GM12873 (cell line): Measurements from ENCODE around the gene SNAPC2.

Experiments
- TF ChIP-seq, protein P1 (sequence below): IDR thresholded peaks from 2 replicates; pipeline ENCODE4 v1.5.1; 2012; ENCODE audit warnings: low read depth, mild to moderate bottlenecking, moderate library complexity, low read length, control low read depth; ENCODE audit not compliant: insufficient read depth; ENCODE audit errors: missing control alignments

SNAPC2 gene

DNA sequence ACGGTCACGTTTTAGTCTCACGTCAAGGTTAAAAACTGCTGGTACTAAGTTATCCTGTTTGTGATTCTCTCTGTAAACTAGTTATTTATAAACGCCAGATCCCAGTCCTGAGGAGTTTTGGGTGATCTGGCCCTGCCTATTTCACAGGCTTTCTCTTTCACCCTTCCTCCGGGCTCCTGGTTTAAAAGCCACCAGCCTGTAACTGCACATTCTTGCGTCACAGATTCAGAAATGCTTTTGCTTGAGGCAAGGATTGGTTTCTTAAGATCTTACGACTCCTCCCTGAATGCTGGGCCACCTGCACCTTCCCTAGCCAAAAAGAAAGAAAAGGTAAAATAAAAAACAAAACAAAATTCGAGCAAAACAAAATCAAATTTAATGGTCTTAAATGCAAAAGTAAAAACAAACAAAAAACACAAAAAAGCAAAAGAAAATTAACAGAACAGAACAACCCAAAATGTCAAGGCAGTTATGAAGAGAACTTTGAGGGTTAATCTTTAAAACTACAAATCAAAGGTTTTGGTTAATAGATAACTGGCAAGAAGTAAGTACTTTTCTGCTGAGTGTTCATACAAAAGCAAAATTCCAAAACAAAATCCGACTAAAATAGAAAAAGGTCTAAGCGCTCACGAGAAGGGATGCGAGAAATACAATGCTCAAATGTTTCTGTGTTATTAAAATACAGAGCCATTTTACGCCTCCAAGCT is 41.9 kb downstream of the SNAPC2 start:
- TF ChIP-seq, protein P1, sequence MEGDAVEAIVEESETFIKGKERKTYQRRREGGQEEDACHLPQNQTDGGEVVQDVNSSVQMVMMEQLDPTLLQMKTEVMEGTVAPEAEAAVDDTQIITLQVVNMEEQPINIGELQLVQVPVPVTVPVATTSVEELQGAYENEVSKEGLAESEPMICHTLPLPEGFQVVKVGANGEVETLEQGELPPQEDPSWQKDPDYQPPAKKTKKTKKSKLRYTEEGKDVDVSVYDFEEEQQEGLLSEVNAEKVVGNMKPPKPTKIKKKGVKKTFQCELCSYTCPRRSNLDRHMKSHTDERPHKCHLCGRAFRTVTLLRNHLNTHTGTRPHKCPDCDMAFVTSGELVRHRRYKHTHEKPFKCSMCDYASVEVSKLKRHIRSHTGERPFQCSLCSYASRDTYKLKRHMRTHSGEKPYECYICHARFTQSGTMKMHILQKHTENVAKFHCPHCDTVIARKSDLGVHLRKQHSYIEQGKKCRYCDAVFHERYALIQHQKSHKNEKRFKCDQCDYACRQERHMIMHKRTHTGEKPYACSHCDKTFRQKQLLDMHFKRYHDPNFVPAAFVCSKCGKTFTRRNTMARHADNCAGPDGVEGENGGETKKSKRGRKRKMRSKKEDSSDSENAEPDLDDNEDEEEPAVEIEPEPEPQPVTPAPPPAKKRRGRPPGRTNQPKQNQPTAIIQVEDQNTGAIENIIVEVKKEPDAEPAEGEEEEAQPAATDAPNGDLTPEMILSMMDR: no peak

DNA sequence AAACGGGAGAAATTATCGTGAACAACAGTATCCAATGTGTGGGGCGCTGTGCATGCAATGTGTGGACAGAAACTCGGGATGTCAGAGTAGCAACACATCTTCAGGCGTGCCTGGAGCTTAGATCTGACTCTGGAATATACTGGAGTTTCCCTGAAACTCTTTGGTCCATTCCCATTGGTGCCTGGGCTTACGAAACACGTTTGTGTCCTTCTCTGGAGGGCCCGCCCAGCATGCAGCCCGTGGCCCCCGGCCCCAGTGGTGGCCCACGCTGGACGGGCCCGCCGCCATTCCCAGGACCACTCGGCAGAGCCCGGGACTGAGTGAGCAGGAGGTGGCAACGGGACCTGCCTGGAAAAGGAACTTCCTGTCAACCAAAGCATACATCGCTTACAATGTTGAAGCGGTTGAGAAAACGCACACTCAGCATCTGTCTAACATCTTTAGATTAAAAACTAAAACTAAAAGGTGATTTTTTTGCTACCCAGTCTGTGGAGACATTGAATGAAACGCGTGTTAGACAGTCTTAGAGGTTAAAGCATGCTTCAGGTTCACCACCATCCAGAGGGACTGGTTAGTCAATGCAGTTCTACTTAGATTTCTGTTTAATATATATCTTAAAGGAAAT is 42.6 kb downstream of the SNAPC2 start:
- TF ChIP-seq, protein P1: no peak

DNA sequence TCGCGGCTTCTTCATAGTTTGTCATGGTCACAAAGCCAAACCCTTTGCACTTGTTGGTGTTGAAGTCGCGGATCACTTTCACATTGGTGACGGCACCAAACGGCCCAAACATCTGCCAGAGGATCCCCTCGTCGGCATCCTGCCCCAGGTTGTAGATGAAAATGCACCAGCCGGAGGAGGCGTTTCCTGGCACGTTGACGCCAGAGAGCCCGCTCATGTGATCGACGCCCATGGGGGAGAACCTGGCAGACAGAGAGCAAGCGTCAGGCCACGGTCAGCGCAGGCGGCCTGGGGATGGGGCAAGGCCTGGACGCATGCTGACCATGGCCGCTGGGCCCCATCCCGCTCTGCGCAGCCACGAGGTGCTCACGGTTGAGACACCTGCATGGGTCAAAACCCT is 43.4 kb downstream of the SNAPC2 start:
- TF ChIP-seq, protein P1: no peak

DNA sequence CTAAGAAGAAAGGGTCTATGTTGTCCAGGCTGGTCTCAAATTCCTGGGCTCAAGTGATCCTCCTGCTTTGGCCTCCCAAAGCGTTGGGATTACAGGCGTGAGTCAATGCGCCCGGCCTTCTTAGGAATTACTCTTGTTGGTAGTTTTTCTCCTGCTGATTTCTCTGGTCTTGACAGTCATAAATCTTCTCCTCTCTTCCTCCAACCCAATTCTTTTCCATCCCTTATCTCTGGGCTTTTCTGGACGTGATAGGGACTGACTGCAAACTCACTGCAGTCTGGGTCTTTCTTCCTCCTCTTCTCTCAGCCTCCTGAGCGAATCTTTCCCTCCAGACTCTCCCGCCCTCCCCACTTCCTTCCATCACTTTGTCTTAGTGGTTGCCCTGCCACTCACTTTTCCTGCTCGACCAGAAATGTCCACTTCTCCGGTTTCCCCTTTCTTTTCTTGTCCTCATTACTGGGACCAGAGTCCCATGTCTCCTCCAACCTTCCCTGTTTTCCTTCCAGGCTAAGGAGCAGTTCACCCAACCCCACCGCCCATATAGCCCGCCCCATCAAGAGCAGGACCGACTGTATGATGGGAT is 45.2 kb downstream of the SNAPC2 start:
- TF ChIP-seq, protein P1: no peak

DNA sequence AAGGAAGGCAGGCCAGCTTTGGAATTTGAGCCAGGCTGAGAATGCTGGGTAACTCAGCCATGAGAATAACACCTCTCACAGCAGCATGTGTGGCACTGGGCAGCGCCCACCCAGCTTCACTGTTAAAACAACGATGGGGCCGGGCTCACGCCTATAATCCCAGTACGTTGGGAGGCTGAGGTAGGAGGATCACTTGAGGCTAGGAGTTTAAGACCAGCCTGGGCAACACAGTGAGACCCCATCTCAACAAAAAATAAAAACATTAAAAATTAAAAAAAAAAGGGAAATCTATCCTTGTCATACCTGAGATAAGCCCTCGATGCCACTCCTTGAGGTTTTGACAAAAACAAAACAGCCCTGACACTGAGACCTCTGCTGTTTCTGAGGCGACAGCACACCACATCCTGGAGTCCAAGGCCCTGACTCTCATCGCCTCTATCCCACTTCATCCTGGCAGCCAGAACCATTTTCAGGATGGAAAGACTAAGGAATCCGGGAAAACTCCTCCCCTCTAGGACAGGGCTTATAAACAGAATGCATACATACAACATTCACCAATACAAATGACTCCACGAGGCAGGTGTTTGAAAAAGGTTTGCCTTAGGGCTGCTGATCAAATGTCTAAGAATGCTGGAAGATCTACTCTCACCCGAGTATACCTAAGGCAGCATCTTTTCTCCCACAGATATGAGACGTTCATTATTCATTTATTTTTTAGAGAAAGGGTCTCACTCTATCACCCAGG is 46.0 kb downstream of the SNAPC2 start:
- TF ChIP-seq, protein P1: no peak

DNA sequence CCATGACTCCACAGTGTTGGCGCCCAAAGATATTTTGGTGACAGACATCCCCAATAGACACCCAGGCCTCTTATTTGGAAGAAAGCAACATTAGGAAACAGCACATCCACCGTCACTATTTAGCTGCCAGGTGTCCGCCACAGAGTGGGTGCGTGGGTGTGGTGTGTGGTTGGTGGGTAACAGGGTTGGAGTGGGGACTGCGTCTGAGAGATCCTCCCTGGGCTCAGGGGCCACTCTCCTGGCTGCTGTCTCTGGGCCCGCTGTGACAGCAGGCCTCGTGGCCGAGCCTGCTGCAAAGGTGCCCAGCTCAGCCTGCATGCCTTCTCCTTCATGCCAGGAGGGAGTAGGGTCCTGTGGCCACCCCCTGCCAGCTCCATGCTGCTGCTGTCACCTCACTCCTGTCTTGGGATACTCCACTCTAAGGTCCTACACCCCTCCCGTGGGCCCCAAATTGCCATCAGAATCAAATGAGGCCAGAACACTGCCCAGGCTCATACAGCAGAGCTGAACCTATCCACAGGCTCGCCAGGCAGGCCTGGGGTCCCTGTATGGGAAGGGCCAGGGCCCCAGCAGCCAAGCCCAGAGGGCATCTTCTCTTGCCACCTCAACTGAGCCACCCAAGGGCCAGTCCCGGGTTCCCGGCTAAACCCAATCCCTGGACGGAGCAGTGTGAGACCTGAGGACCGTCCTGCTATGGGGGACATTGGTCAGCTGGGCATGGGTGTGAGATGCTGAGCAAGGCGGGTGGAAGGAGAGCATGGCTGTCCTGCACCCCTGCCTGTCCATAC is 48.1 kb downstream of the SNAPC2 start:
- TF ChIP-seq, protein P1: no peak
